ENCODE measurements around the gene PMPCB. TPM values are rescaled to one million over a fixed set of nuclear protein-coding genes. Genes with fewer than 3 reads are reported as not detected.

Gene PMPCB
- total RNA-seq, 1 experiment from 2014 or later = 66.1 TPM

DNA sequence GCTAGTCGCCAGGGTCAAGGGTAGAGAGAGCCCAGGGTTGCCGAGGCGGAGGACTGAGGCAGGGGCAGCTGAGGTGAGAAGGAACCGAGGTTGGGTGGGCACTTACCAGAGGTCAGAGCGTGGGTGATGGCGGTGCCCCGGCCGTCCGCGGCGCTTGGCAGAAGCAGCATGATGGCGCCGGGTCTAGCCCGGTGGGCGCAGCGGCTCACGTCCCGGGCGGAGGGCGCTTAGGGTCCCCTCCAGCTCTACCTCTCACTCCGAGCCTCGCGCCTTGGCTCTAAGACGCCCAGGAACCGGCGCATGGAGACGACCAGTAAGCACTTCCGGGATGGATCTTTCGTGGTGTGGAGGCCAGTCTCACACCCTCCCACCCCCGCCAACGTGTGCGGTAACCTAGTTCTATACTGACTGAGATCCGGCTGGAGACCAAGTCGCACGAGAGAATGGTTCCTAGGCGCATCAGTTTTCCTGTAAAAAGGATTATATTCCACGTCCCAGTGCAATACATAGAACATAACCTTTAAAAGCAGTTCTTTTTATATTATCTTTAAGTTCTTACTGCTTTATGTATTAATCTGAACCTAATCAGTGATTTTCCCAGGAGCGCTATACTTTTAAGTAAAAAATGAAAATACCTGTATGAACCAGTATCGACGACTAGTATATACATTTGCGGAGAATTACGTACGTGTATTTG, 47.4 kb downstream of the PMPCB start, which contains the start of gene DNAJC2:
DNAJC2 (minus strand) TSS at position 315 of the 697 bp plus-strand sequence; CDS start at position 170, 145 bp downstream.
- H3K4me3 ChIP-seq = peak within 1 kb of the TSS; percentile 84
- H3K27me3 ChIP-seq (replicated peaks) = no peaks in the 10 kb centered on the region
- H3K36me3 ChIP-seq = peaks cover 44% of the 10 kb centered on the region
- H3K27ac ChIP-seq = peak within 1 kb of the TSS; percentile 71
- no peaks in the 10 kb centered on the region for H3K9me3 ChIP-seq (replicated peaks)
- H3K4me1 ChIP-seq (replicated peaks) = peaks cover 20% of the 10 kb centered on the region
- peak; percentile 82 to 88 for DNase-seq (ENCODE audit: low read depth in 1 of 2, low spot score in 2 of 2)

GRCh38 chr7:103346396-103346795, 49.2 kb downstream of the PMPCB start:
- H3K27me3 ChIP-seq (replicated peaks) = no peaks in the 10 kb centered on the region
- H3K9me3 ChIP-seq (replicated peaks) = no peaks in the 10 kb centered on the region
- DNase-seq (ENCODE audit: low read depth in 1 of 2, low spot score in 2 of 2) = no peak
- H3K4me3 ChIP-seq = no peak overlapping the region
- H3K4me1 ChIP-seq (replicated peaks) = peaks cover 20% of the 10 kb centered on the region
- H3K27ac ChIP-seq = no peak overlapping the region
- peaks cover 36% of the 10 kb centered on the region for H3K36me3 ChIP-seq

DNA sequence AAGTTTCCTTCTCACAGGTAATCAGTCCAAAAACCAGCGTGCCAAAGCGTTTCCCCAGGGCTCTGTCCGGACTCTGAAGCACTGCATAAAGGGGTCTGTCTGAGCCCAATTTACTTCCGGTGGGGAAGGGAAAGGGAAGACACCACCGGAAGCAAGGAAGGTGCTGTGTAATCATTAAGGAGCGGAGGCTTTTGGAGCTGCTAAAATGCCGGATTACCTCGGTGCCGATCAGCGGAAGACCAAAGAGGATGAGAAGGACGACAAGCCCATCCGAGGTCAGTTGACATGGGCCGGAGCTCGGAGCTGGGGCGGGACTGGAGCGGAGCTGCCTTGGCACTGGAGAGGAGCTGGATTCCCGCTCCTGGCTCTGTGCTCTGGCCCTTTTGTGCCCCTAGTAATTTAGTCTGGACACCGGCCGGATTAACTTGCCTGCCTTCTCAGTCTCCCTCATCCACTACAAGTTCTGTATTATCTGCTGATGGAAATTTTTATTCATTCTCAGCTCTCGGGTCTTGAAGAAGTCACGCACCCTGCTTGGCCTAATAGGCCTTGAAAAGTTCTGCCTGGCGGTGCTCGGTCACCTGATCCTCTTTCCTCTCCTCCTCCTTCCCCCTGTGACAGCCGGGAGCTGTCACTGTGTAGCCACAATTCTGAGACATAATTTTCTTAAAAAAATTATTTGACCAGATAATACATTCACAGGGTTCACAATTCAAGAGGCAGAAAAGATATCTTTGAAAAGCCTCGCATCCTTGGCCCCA, 50.5 kb downstream of the PMPCB start, which contains the start of gene PSMC2:
PSMC2 (plus strand) TSS at position 137 of the 761 bp plus-strand sequence; CDS start at position 206, 69 bp downstream.
- H3K9me3 ChIP-seq (replicated peaks) = no peaks in the 10 kb centered on the region
- H3K27me3 ChIP-seq (replicated peaks) = no peaks in the 10 kb centered on the region
- H3K36me3 ChIP-seq = peaks cover 31% of the 10 kb centered on the region
- H3K4me3 ChIP-seq = peak within 1 kb of the TSS; percentile 76
- peaks cover 20% of the 10 kb centered on the region for H3K4me1 ChIP-seq (replicated peaks)
- H3K27ac ChIP-seq = peak within 1 kb of the TSS; percentile 74
- DNase-seq (ENCODE audit: low read depth in 1 of 2, low spot score in 2 of 2) = peak; percentile 79 to 86

GRCh38 chr7:103348452-103348851, 51.2 kb downstream of the PMPCB start:
- H3K4me3 ChIP-seq = peak overlapping the region; percentile 76
- peaks cover 17% of the 10 kb centered on the region for H3K4me1 ChIP-seq (replicated peaks)
- DNase-seq (ENCODE audit: low read depth in 1 of 2, low spot score in 2 of 2) = no peak
- H3K36me3 ChIP-seq = peaks cover 34% of the 10 kb centered on the region
- H3K27ac ChIP-seq = no peak overlapping the region
- no peaks in the 10 kb centered on the region for H3K27me3 ChIP-seq (replicated peaks)
- no peaks in the 10 kb centered on the region for H3K9me3 ChIP-seq (replicated peaks)

- Histone ChIP-seq H3K4me3 (peak overlapping the region; percentile 76; the same call in 1 of the 2 replicates), H3K27ac (no peak overlapping the region), H3K27me3 (replicated peaks) (no peaks in the 10 kb centered on the region), H3K4me1 (replicated peaks) (peaks cover 14% of the 10 kb centered on the region), H3K9me3 (replicated peaks) (no peaks in the 10 kb centered on the region), H3K36me3 (peaks cover 37% of the 10 kb centered on the region)
- no peak for DNase-seq (ENCODE audit: low read depth in 1 of 2, low spot score in 2 of 2)
Measured at GRCh38 chr7:103348959-103349358, 51.7 kb downstream of the PMPCB start.

DNA sequence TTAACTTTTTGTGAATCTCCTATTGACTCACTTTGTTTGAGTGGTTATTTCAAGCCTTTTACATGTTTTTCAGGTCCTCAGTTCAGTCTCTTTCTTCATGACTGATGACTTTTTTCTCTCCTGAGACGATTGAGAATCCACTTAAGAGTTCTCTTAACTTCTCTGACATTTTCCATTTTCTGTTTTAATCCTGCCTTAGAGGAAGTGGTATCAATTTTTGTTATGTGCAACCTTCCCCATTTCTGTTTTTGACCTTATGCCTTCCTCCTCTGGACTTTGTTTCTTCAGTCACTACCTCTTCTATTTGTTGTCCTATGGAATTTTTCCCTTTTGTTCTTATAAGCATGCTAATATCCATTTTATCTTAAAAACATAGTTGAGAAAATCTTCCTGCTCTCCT, 52.6 kb downstream of the PMPCB start:
- no peaks in the 10 kb centered on the region for H3K27me3 ChIP-seq (replicated peaks)
- DNase-seq (ENCODE audit: low read depth in 1 of 2, low spot score in 2 of 2) = no peak
- H3K27ac ChIP-seq = no peak overlapping the region
- H3K36me3 ChIP-seq = peaks cover 41% of the 10 kb centered on the region
- H3K4me1 ChIP-seq (replicated peaks) = peaks cover 14% of the 10 kb centered on the region
- H3K9me3 ChIP-seq (replicated peaks) = no peaks in the 10 kb centered on the region
- no peak overlapping the region for H3K4me3 ChIP-seq

Other genes with a start within 250 kb of the PMPCB start
- 0.16 and 0.18 TPM in 2 replicates for gene FBXL13, start 222.6 kb upstream of the PMPCB start, total RNA-seq (2014; rRNA removed; shearing (Covaris generic))
- 22.3 and 30.3 TPM in 2 replicates for gene ARMC10, start 222.3 kb upstream of the PMPCB start, total RNA-seq (2014; rRNA removed; shearing (Covaris generic))
- 0.94 and 3.7 TPM in 2 replicates for gene NAPEPLD, start 148.3 kb upstream of the PMPCB start, total RNA-seq (2014; rRNA removed; shearing (Covaris generic))
- 25.9 and 29.3 TPM in 2 replicates for gene DNAJC2, start 47.3 kb downstream of the PMPCB start, total RNA-seq (2014; rRNA removed; shearing (Covaris generic))
- 242 and 260 TPM in 2 replicates for gene PSMC2, start 50.2 kb downstream of the PMPCB start, total RNA-seq (2014; rRNA removed; shearing (Covaris generic))
- not detected in 2 replicates for gene SLC26A5, start 148.8 kb downstream of the PMPCB start, total RNA-seq (2014; rRNA removed; shearing (Covaris generic))

Data from SJSA1 (cell line).